HFF-Myc (cell line): ENCODE measurements around the gene C19orf73.

Experiments
- DNase-seq: peaks from one replicate; pipeline ENCODE4 v3.0.0-alpha.2; 2011; ENCODE audit warnings: low read depth; ENCODE audit errors: extremely low read depth
- H3K4me3 ChIP-seq: replicated peaks from 2 replicates; pipeline ENCODE4 v1.5.1; 2011; ENCODE audit warnings: low read depth, mild to moderate bottlenecking, control low read depth, low read length
- TF ChIP-seq, protein P1 (sequence below): IDR thresholded peaks from 2 replicates; pipeline ENCODE4 v1.5.1; 2012; ENCODE audit warnings: mild to moderate bottlenecking, low read depth, low read length, control low read depth; ENCODE audit errors: missing control alignments

C19orf73 gene, protein sequence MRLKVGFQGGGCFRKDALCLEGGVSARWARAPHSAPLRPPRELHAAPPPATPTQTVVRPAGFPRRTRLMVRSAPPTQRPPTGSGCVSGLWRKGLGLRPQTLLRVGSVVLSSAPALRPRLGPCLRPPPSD

DNA sequence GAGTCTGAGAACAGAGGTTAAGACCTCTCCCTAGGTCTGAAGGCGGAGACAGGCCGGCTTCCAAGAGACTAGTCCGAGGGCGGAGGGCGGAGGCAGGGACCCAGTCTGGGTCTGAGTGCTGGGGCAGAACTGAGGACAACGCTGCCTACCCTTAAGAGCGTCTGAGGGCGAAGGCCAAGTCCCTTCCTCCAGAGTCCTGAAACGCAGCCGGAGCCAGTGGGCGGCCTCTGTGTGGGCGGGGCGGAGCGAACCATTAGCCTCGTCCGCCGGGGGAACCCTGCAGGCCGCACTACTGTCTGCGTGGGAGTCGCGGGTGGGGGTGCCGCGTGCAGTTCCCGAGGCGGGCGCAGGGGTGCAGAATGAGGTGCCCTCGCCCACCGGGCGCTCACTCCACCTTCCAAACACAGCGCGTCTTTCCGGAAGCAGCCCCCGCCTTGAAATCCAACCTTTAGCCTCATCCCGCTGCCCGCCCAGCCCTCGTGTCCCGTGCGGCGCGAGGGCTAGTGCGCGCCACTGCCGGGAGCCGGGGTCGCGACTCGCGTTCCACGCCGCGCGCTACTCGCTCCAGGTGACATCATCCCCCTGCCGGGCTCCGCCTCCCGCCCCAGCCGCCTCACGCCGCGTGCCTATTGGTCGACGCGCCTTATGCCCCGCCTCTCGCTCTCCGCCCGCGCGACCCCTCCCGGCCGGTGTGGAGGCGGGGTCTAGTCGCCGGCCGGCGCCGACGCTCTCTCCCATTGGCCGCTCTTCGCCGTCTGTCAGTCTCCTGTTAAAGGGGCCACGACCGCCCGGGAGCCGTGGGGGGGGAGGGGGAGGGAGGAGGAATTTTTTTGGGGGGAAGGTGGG is at the start of gene C19orf73:
TSS of gene C19orf73 (minus strand) at position 579 of the 846 bp plus-strand sequence. CDS start at position 458, 121 bp downstream.
- DNase-seq, result peak; percentile 61
- peak within 1 kb of the TSS; percentile 50 for H3K4me3 ChIP-seq
- TF ChIP-seq, protein P1, sequence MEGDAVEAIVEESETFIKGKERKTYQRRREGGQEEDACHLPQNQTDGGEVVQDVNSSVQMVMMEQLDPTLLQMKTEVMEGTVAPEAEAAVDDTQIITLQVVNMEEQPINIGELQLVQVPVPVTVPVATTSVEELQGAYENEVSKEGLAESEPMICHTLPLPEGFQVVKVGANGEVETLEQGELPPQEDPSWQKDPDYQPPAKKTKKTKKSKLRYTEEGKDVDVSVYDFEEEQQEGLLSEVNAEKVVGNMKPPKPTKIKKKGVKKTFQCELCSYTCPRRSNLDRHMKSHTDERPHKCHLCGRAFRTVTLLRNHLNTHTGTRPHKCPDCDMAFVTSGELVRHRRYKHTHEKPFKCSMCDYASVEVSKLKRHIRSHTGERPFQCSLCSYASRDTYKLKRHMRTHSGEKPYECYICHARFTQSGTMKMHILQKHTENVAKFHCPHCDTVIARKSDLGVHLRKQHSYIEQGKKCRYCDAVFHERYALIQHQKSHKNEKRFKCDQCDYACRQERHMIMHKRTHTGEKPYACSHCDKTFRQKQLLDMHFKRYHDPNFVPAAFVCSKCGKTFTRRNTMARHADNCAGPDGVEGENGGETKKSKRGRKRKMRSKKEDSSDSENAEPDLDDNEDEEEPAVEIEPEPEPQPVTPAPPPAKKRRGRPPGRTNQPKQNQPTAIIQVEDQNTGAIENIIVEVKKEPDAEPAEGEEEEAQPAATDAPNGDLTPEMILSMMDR, result no peak

DNA sequence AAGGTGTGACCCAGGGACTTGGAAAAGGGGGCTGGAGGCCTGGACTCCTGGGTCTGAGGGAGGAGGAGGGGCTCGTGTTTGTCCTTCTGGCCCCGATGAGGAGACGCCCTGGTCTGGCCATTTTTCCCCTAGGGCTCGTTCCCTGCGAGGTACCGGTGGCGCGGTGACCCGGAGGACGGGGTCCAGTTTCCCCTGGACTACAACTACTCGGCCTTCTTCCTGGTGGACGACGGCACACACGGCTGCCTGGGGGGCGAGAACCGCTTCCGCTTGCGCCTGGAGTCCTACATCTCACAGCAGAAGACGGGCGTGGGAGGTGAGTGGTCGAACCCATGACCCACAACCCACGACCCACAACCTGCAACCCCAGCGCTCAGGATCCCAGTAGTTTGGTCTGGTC is 49.5 kb upstream of the C19orf73 start:
- no peak for DNase-seq
- TF ChIP-seq, protein P1, result no peak

GRCh38 chr19:49167857-49168409 is 49.0 kb upstream of the C19orf73 start:
- no peak overlapping the region for H3K4me3 ChIP-seq
- no peak for DNase-seq
- TF ChIP-seq, protein P1, result no peak

More for the DNA sequence above, 49.5 kb upstream of the C19orf73 start:
- no peak overlapping the region for H3K4me3 ChIP-seq

GRCh38 chr19:49165865-49166301 is 46.9 kb upstream of the C19orf73 start:
- DNase-seq, result no peak
- TF ChIP-seq, protein P1, result no peak
- no peak overlapping the region for H3K4me3 ChIP-seq

DNA sequence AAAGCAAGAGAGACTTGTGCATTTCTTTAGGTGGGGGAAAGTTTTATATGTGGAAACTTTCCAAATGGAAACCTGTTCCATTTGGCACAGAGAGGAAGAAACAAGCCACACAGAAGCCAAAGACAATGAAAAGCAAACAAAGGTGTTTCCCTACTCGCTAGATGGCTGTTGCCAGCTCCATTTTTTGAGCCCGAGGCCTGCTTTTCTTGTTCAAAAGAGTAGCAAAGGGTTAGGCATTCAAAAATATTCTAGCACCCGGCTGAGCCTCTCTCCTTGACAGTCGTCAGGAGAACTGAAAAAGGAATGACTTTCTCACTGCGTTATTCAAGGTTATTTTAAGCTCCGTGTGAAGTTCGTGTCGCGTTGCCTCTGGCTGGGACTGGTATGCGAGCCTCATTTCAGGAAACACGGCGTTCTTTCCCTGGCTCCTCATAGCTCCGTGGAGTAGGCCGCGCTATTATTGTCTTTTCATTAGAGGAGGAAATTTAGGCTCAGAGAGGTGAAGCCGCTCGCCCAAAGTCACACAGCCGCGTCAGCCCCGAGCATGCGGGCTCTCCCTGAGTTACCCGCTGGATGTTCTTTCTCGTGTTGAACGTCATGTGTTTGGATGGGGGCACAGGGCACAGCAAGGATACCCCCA is 46.3 kb upstream of the C19orf73 start:
- no peak for DNase-seq
- H3K4me3 ChIP-seq, result no peak overlapping the region
- TF ChIP-seq, protein P1, result no peak

DNA sequence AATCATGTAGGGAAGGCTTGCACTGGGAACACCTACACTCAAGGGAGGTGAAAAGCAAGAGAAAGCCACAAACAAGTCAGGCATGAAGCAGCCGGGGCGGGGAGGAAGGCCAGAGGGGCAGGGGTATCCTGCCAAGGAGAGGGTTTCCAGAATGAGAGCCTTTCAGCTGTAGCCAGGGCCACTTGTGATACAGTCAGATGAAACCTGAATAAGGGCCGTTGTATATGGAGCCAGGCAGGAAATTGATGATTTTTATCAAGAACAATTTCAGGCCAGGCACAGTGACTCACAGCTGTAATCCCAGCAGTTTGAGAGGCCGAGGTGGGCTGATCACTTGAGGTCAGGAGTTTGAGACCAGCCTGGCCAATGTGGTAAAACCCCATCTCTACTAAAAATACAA is 43.0 kb upstream of the C19orf73 start:
- no peak overlapping the region for H3K4me3 ChIP-seq
- TF ChIP-seq, protein P1, result no peak
- no peak for DNase-seq
